LNCAP (cell line): ENCODE results near the gene AP2A2.

Experiments used
- CTCF ChIP-seq: fragments of 450-650 bp; IDR thresholded peaks from 2 replicates; pipeline ENCODE4 v1.5.1; 2017; ENCODE audit warnings: mild to moderate bottlenecking

AP2A2 gene

GRCh38 chr11:993632-994167 is 68.0 kb downstream of the AP2A2 start:
- no peak for TF ChIP-seq CTCF

GRCh38 chr11:995044-995751 is 69.5 kb downstream of the AP2A2 start:
- no peak for TF ChIP-seq CTCF

DNA sequence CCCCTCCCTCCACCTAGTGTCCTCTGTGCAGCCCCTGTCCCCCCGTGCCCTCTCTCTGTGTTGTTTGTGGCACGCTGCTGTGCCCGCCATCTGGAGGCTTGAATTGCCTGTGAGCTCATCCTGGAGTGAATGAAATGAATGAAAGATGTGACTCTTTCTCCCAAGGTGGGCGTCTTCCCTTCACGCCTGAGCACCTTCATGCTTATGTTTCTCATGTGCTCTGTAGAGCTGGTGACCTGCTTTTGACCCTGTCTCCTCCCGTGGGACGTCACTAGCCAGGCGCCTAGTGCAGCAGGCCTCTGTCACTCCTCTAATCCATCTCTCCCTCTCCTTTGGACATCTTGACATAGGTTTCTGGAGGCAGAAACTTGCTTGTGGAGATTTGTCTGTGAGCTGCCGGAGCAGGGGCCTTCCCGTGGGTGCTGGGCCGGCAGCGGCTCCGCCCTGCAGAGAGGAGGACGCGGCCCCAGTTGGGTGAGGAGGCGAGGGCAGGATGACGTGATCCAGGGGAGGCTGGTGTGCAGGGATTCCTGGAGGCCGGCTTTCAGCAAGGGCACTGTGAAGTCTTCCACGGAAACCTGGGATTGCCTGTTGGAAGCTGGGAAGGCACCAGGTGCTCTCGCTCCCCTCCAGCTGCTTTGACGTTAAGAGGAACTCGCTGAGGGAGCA is 70.2 kb downstream of the AP2A2 start:
- no peak for TF ChIP-seq CTCF

DNA sequence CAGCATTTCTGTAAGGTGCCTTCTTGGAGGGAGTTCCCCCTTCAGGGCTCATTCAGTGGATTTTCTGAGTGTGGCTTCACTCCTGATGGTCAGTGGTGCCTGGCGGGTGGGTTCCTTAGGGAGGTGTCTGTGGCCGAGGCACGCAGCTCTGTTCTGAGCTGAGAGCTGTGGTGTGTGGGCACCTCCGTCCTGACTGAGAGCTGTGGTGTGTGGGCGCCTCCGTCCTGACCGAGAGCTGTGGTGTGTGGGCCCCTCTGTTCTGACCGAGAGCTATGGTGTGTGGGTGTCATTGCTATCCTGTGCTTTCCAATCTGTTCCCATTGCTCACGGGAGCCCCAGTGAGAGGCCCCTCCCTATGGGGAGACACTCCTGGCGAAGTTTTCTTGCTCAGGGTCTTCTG is 71.0 kb downstream of the AP2A2 start:
- no peak for TF ChIP-seq CTCF

DNA sequence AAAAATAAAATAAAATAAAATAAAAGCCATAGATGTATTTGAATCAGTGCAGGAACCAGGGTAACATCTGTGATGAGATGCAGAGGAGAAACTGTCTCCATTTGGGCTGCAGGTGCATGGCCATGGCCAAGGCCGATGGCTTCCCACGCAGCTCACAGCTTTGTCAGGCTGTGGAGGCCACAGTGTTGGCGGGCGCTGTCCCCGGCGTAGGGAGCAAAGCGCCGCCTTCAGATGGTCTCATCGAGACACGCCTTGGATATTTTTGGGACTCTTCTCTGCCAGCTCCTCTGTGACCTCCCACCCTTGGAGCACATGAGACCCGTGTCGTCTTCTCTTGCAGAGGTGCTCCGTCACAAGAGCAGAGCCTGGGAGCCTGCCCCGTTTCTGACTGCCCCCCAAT is 72.2 kb downstream of the AP2A2 start:
- no peak for TF ChIP-seq CTCF

GRCh38 chr11:999009-999408 is 73.3 kb downstream of the AP2A2 start:
- no peak for TF ChIP-seq CTCF

- no peak for TF ChIP-seq CTCF
Measured at GRCh38 chr11:1000357-1001278, 74.9 kb downstream of the AP2A2 start.
